HCT116 (cell line): Measurements from ENCODE around the gene ARHGAP10. TPM values are rescaled to one million over a fixed set of nuclear protein-coding genes. Genes with fewer than 3 reads are reported as not detected.

ENCODE experiments used
- ATAC-seq: fragments of 200-7000 bp; cut with Tn5 transposase; 2 replicates; pipeline ENCODE4 v1.9.1; 2020; ENCODE audit warnings: mild to moderate bottlenecking, moderate library complexity
- BruUV-seq: library from RNA; stranded (reverse); fragments of 400-500 nt; replicated peaks from 2 replicates; lab custom pipeline; 2021; lab: Mats Ljungman, UMichigan
- CTCF ChIA-PET: fragments of 300-600 bp; sonication (Branson Sonifier 250); formaldehyde crosslinking; loops from one replicate; lab custom pipeline; 2021; ENCODE audit warnings: antibody characterized with exemption; lab: Charles Lee
- POLR2A ChIA-PET: fragments of 300-600, 350-600 bp; sonication (Branson Sonifier 250); formaldehyde crosslinking; loops from one replicate; lab custom pipeline; 2021; ENCODE audit warnings: antibody characterized with exemption; lab: Charles Lee
- RAD21 ChIA-PET, 2 experiments: fragments of 300-600 bp; sonication (Branson Sonifier 250); formaldehyde crosslinking; loops; one replicate each; lab custom pipeline; 2023; ENCODE audit warnings: low total read pairs in 2 of 2; ENCODE audit not compliant: uncharacterized antibody in 2 of 2, unreplicated experiment in 2 of 2, low non-redundant PET in 1 of 2; lab: Charles Lee
- DNase-seq: peaks from one replicate; pipeline ENCODE4 v3.0.0-alpha.2; 2010; ENCODE audit warnings: low read depth, low spot score
- H2AFZ ChIP-seq: fragments of 200-600 bp; shearing (Covaris generic), sonication (generic); 2 replicates; pipeline ENCODE4 v1.6.1; 2017; ENCODE audit warnings: low read depth, mixed run types, mixed read lengths, antibody characterized with exemption, low read length; ENCODE audit not compliant: poor library complexity, severe bottlenecking
- H3K27ac ChIP-seq: 2 replicates; pipeline ENCODE4 v1.5.1; 2012; ENCODE audit warnings: low read depth, low read length
- H3K27me3 ChIP-seq: fragments of 200-600 bp; sonication (generic); 2 replicates; pipeline ENCODE4 v1.6.1; 2016; ENCODE audit warnings: mixed run types, low read length, mixed read lengths; ENCODE audit not compliant: insufficient read depth
- H3K36me3 ChIP-seq, 2 experiments: fragments of 200-500 bp in 1 of 2; fragments of 200-600 bp in 1 of 2; sonication (Bioruptor generic) in 1 of 2; sonication (generic) in 1 of 2; 2 replicates each; pipeline versions ENCODE4 v1.5.1 to v1.6.1; 2014 to 2016; ENCODE audit warnings: low read length in 2 of 2, inconsistent platforms in 1 of 2, mixed read lengths in 1 of 2, mixed run types in 1 of 2; ENCODE audit not compliant: insufficient read depth in 2 of 2, control insufficient read depth in 1 of 2
- H3K4me1 ChIP-seq, 2 experiments: fragments of 200-600 bp in 1 of 2; sonication (generic) in 1 of 2; 2 replicates each; pipeline versions ENCODE4 v1.5.1 to v1.6.1; 2012 to 2017; ENCODE audit warnings: low read length in 2 of 2, inconsistent platforms in 1 of 2, mild to moderate bottlenecking in 1 of 2, mixed read lengths in 1 of 2, mixed run types in 1 of 2, moderate library complexity in 1 of 2; ENCODE audit not compliant: insufficient read depth in 2 of 2, control insufficient read depth in 1 of 2
- H3K4me2 ChIP-seq: fragments of 200-600 bp; sonication (generic); 2 replicates; pipeline ENCODE4 v1.6.1; 2017; ENCODE audit warnings: mixed run types, low read length, mixed read lengths
- H3K4me3 ChIP-seq, 2 experiments: fragments of 200-600 bp in 1 of 2; sonication (generic) in 1 of 2; replicated peaks in 1 of 2; 2 replicates each; pipeline ENCODE4 v1.5.1; 2011 to 2016; ENCODE audit warnings: low read length in 2 of 2, control low read depth in 1 of 2, low read depth in 1 of 2, mild to moderate bottlenecking in 1 of 2, mixed read lengths in 1 of 2, mixed run types in 1 of 2
- H3K79me2 ChIP-seq: fragments of 200-600 bp; sonication (generic); 2 replicates; pipeline ENCODE4 v1.6.1; 2017; ENCODE audit warnings: mild to moderate bottlenecking, mixed run types, low read length, moderate library complexity, mixed read lengths; ENCODE audit not compliant: insufficient read depth
- H3K9ac ChIP-seq: fragments of 200-600 bp; sonication (generic); 2 replicates; pipeline ENCODE4 v1.6.1; 2016; ENCODE audit warnings: low read length, mixed read lengths
- H3K9me2 ChIP-seq: fragments of 200-600 bp; sonication (generic), shearing (Covaris generic); 2 replicates; pipeline ENCODE4 v1.6.1; 2017; ENCODE audit warnings: mixed run types, mild to moderate bottlenecking, moderate library complexity; ENCODE audit not compliant: insufficient read depth
- H3K9me3 ChIP-seq, 2 experiments: fragments of 200-500 bp in 1 of 2; fragments of 200-600 bp in 1 of 2; sonication (Bioruptor generic) in 1 of 2; sonication (generic) in 1 of 2; 2 replicates each; pipeline ENCODE4 v1.6.1; 2014 to 2017; ENCODE audit warnings: low read length in 2 of 2, mixed read lengths in 2 of 2, inconsistent platforms in 1 of 2, low read depth in 1 of 2, mild to moderate bottlenecking in 1 of 2, mixed run types in 1 of 2, moderate library complexity in 1 of 2; ENCODE audit not compliant: control insufficient read depth in 1 of 2, insufficient read depth in 1 of 2
- H4K20me1 ChIP-seq: fragments of 200-600 bp; sonication (generic), shearing (Covaris generic); 2 replicates; pipeline ENCODE4 v1.6.1; 2017; ENCODE audit warnings: mixed run types, mild to moderate bottlenecking, moderate library complexity; ENCODE audit not compliant: insufficient read depth
- POLR2AphosphoS5 ChIP-seq: IDR thresholded peaks from 2 replicates; pipeline ENCODE4 v1.6.1; 2011; ENCODE audit warnings: mild to moderate bottlenecking, low read depth, low read length, moderate library complexity
- RAD21 ChIP-seq: IDR thresholded peaks from 2 replicates; pipeline ENCODE4 v1.6.1; 2012; ENCODE audit warnings: low read depth, mild to moderate bottlenecking
- SIN3A ChIP-seq: IDR thresholded peaks from 2 replicates; pipeline ENCODE4 v1.6.1; 2012; ENCODE audit warnings: low read depth
- SRF ChIP-seq: IDR thresholded peaks from 2 replicates; pipeline ENCODE4 v1.6.1; 2012; ENCODE audit warnings: low read depth
- TCF7L2 ChIP-seq: IDR thresholded peaks from 2 replicates; pipeline ENCODE4 v1.7.0; 2011; ENCODE audit warnings: borderline replicate concordance, inconsistent platforms; ENCODE audit not compliant: insufficient read depth, insufficient read length; ENCODE audit errors: extremely low read depth
- ZFX ChIP-seq: fragments of 450-650 bp; IDR thresholded peaks from 2 replicates; pipeline ENCODE4 v1.6.1; 2017
- intact Hi-C: fragments of 100-400 bp; cut with micrococcal nuclease; formaldehyde crosslinking; loops from 2 replicates; pipeline ENCODE4 v1.10.0; 2022
- total RNA-seq: library from RNA; stranded (reverse); gene quantifications from one replicate; pipeline ENCODE4 v1.2.1, GENCODE V29; 2021; ENCODE audit not compliant: unreplicated experiment
- TF ChIP-seq, protein P1 (sequence below): IDR thresholded peaks from 2 replicates; pipeline ENCODE4 v1.6.1; 2011; ENCODE audit warnings: mild to moderate bottlenecking, low read length, moderate library complexity; ENCODE audit not compliant: insufficient replicate concordance; ENCODE audit errors: extremely low read depth
- TF ChIP-seq, protein P2 (sequence below): IDR thresholded peaks from 2 replicates; pipeline ENCODE4 v1.6.1; 2012

The ARHGAP10 gene
- total RNA-seq, 1 experiment from 2014 or later, result 24.7 TPM

DNA sequence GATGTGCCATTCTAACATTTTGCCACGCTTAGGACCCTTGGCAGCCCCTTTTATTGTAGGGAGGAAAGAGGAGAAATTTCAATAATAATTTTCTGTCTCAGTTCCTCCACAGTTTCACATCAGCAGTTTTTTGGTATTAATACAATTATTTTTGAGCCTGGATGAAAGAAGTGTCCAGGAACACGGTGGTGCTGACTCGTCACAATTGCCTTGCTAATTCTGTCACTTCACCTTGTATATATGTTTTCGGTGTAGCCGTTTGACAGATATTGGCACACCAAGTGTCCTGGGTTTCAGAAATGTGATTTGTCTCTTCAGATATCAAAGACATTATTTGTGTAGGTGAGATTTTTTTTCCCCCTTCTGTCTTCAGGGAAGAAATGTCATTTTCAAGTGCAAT is 142.2 kb downstream of the ARHGAP10 start (continued):
- TF ChIP-seq, protein P1, sequence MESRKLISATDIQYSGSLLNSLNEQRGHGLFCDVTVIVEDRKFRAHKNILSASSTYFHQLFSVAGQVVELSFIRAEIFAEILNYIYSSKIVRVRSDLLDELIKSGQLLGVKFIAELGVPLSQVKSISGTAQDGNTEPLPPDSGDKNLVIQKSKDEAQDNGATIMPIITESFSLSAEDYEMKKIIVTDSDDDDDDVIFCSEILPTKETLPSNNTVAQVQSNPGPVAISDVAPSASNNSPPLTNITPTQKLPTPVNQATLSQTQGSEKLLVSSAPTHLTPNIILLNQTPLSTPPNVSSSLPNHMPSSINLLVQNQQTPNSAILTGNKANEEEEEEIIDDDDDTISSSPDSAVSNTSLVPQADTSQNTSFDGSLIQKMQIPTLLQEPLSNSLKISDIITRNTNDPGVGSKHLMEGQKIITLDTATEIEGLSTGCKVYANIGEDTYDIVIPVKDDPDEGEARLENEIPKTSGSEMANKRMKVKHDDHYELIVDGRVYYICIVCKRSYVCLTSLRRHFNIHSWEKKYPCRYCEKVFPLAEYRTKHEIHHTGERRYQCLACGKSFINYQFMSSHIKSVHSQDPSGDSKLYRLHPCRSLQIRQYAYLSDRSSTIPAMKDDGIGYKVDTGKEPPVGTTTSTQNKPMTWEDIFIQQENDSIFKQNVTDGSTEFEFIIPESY, result no peak
- no peak for TF ChIP-seq TCF7L2
- TF ChIP-seq, protein P2, sequence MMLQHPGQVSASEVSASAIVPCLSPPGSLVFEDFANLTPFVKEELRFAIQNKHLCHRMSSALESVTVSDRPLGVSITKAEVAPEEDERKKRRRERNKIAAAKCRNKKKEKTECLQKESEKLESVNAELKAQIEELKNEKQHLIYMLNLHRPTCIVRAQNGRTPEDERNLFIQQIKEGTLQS, result no peak
- TF ChIP-seq ZFX, result no peak
- no peak for TF ChIP-seq SRF
- TF ChIP-seq RAD21, result no peak

DNA sequence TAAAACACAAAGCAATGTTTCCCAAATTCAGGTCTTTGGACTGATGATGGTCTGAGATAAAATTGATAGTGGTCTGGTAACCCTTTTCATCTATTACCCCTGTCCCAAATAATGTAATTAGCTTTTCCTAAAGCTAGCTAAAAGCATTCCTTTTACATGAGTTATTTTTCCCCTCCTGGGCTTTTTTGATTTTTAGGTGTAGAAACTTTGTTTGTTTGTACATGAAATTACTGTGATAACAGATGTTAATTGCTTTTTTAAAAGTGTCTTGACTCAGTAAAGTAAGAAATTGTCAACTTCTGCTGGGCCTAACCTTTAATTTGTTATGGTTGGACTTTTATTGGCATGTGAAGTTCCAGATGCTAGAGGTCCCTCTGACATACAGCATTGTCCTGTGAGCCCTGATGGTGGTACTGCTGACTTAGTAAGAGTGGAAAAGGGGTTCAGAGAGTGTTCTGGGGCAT is 145.5 kb downstream of the ARHGAP10 start:
- no peak overlapping the region for H3K4me2 ChIP-seq
- ChIA-PET POLR2A (no interaction called here), RAD21 (no interaction called here), CTCF (interaction anchor here (2.6 kb wide), 1 partner anchor 10 kb away, joined by 15 read pairs; no protein-coding TSS in a partner anchor)
- TF ChIP-seq SIN3A (no peak), POLR2AphosphoS5 (no peak)
- TF ChIP-seq, protein P1, result no peak
- H3K27ac ChIP-seq, result no peak overlapping the region
- DNase-seq (no peak), ATAC-seq (no peak)
- H3K36me3 ChIP-seq, result peaks cover 0 to 8% of the 10 kb centered on the region in 2 experiments; a peak in 2 of 4 replicates
- H3K27me3 ChIP-seq, result no peaks in the 10 kb centered on the region
- H3K9ac ChIP-seq, result no peak overlapping the region
- intact Hi-C loops, result no loop called here
- H3K4me3 ChIP-seq, result no peak overlapping the region
- H3K9me2 ChIP-seq, result no peaks in the 10 kb centered on the region
- H4K20me1 ChIP-seq, result no peaks in the 10 kb centered on the region
- H3K79me2 ChIP-seq, result no peaks in the 10 kb centered on the region
- no TSS peak for BruUV-seq
- H2AFZ ChIP-seq, result no peak overlapping the region
- H3K9me3 ChIP-seq, result no peaks in the 10 kb centered on the region
- no peaks in the 10 kb centered on the region for H3K4me1 ChIP-seq
